HepG2 (cell line): ENCODE results near the gene TANGO2. TPM values are rescaled to one million over a fixed set of nuclear protein-coding genes. Genes with fewer than 3 reads are reported as not detected.

Source experiments
- KDM3A ChIP-seq: IDR thresholded peaks from 2 replicates; pipeline ENCODE4 v1.6.1; 2018; ENCODE audit warnings: low read depth, missing compliant biosample characterization
- KLF12 ChIP-seq: sonication (generic); formaldehyde crosslinking; IDR thresholded peaks from 2 replicates; pipeline ENCODE4 v1.4.0; 2020; ENCODE audit warnings: missing genetic modification reagents, borderline replicate concordance
- MYC ChIP-seq: sonication (generic); formaldehyde crosslinking; IDR thresholded peaks from 2 replicates; pipeline ENCODE4 v1.9.0; 2021; ENCODE audit warnings: missing genetic modification reagents, borderline replicate concordance
- POGZ ChIP-seq: sonication (generic); formaldehyde crosslinking; IDR thresholded peaks from 2 replicates; pipeline ENCODE4 v1.4.0; 2020; ENCODE audit warnings: mild to moderate bottlenecking, missing genetic modification reagents
- SALL2 ChIP-seq: sonication (generic); formaldehyde crosslinking; IDR thresholded peaks from 2 replicates; pipeline ENCODE4 v1.8.1; 2023; ENCODE audit warnings: mild to moderate bottlenecking, missing genetic modification reagents, inconsistent platforms
- SMARCE1 ChIP-seq: fragments of 450-650 bp; IDR thresholded peaks from 2 replicates; pipeline ENCODE4 v1.6.1; 2017; ENCODE audit warnings: borderline replicate concordance
- YY1 ChIP-seq: IDR thresholded peaks from 2 replicates; pipeline ENCODE4 v1.6.1; 2011; ENCODE audit warnings: low read length, low read depth, moderate library complexity, mild to moderate bottlenecking; ENCODE audit not compliant: insufficient read depth, insufficient replicate concordance
- ZC3H4 ChIP-seq: sonication (generic); formaldehyde crosslinking; IDR thresholded peaks from 2 replicates; pipeline ENCODE4 v1.4.0; 2020; ENCODE audit warnings: missing genetic modification reagents, borderline replicate concordance
- ZFP82 ChIP-seq: sonication (generic); formaldehyde crosslinking; IDR thresholded peaks from 2 replicates; pipeline ENCODE4 v1.5.1; 2020; ENCODE audit warnings: mild to moderate bottlenecking, missing genetic modification reagents, borderline replicate concordance
- ZNF138 ChIP-seq: sonication (generic); formaldehyde crosslinking; IDR thresholded peaks from 2 replicates; pipeline ENCODE4 v1.5.0; 2020; ENCODE audit warnings: mild to moderate bottlenecking, low read depth, missing genetic modification reagents
- ZNF235 ChIP-seq: sonication (generic); formaldehyde crosslinking; IDR thresholded peaks from 2 replicates; pipeline ENCODE4 v1.8.1; 2023; ENCODE audit warnings: mild to moderate bottlenecking, missing genetic modification reagents, borderline replicate concordance
- ZNF274 ChIP-seq: sonication (generic); formaldehyde crosslinking; IDR thresholded peaks from 2 replicates; pipeline ENCODE4 v1.5.1; 2020; ENCODE audit warnings: mild to moderate bottlenecking, missing genetic modification reagents
- ZNF468 ChIP-seq: sonication (generic); formaldehyde crosslinking; IDR thresholded peaks from 2 replicates; pipeline ENCODE4 v1.8.0; 2022; ENCODE audit warnings: mild to moderate bottlenecking, moderate library complexity, missing genetic modification reagents
- ZSCAN20 ChIP-seq: sonication (generic); formaldehyde crosslinking; IDR thresholded peaks from 2 replicates; pipeline ENCODE4 v1.4.0; 2020; ENCODE audit warnings: missing genetic modification reagents, mild to moderate bottlenecking, borderline replicate concordance
- polyA plus RNA-seq, 8 experiments: library from polyadenylated mRNA; depleted of rRNA in 3 of 8; stranded (reverse) in 7 of 8; unstranded in 1 of 8; fragments of >200 nt; fragmentation: Illumina TruSeq in 4 of 8; extraction: Trizol in 4 of 8; gene quantifications; 2 replicates each; pipeline versions ENCODE4 v1.2.1 to v1.2.3, GENCODE V29; 2011 to 2016; ENCODE audit warnings: low read depth in 4 of 8, missing spikeins in 1 of 8, mixed read lengths in 1 of 8; ENCODE audit not compliant: insufficient read depth in 1 of 8
- total RNA-seq, 5 experiments: library from RNA; depleted of rRNA; stranded (reverse); fragments of >200 nt; fragmentation: Illumina TruSeq; extraction: Trizol; gene quantifications; 2 replicates each; pipeline ENCODE4 v1.2.3, GENCODE V29; 2016; ENCODE audit warnings: low read depth in 1 of 5
- TF ChIP-seq, protein P1 (sequence below): sonication (generic); formaldehyde crosslinking; IDR thresholded peaks from 2 replicates; pipeline ENCODE4 v1.5.0; 2020; ENCODE audit warnings: missing genetic modification reagents
- TF ChIP-seq, protein P2 (sequence below): sonication (generic); formaldehyde crosslinking; IDR thresholded peaks from 2 replicates; pipeline ENCODE4 v1.4.0; 2020; ENCODE audit warnings: missing genetic modification reagents
- TF ChIP-seq, protein P3 (sequence below): sonication (generic); formaldehyde crosslinking; IDR thresholded peaks from 2 replicates; pipeline ENCODE4 v1.5.0; 2020; ENCODE audit warnings: mild to moderate bottlenecking, missing genetic modification reagents, borderline replicate concordance
- TF ChIP-seq, protein P4 (sequence below): sonication (generic); formaldehyde crosslinking; IDR thresholded peaks from 2 replicates; pipeline ENCODE4 v1.4.0; 2020; ENCODE audit warnings: missing genetic modification reagents
- TF ChIP-seq, protein P5 (sequence below): sonication (generic); formaldehyde crosslinking; IDR thresholded peaks from 2 replicates; pipeline ENCODE4 v1.4.0; 2020; ENCODE audit warnings: missing genetic modification reagents

Gene TANGO2
- total and polyA plus RNA-seq, 2 of the 13 experiments (the other 11 are each of a cell fraction or from before 2014, with no cell fraction given): 12.9 to 14.8 TPM

DNA sequence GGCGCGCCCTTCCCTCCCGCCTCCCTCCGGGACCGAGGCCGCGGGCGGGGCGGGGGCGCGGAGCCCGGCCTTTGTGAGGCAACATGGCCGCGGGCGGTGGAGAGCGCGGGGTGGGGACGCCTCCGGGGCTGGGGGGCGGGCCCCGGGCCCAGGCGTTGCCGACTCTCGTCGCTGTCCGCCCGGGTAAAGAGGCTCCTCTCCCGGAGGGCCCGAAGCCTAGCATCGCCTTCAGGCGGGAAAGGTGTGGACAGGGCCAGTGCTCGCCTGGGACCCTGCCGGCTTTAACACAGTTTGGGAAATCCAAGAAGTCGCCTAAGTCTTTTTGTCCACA lies 59.5 kb downstream of the TANGO2 start (continued):
- TF ChIP-seq ZSCAN20 (CRISPR knock-in tag) (0 out of 2 replicates have a peak, but pooled peaks have one; percentile 36), KDM3A (CRISPR knock-in tag) (no peak), ZNF274 (CRISPR knock-in tag) (peak; percentile 61), ZC3H4 (no peak), POGZ (0 out of 2 replicates have a peak, but pooled peaks have one; percentile 17), ZNF138 (peak; percentile 61; the same call in 1 of the 2 replicates), MYC (CRISPR knock-in tag) (peak; percentile 10; the same call in 1 of the 2 replicates), KLF12 (0 out of 2 replicates have a peak, but pooled peaks have one; percentile 4), ZNF468 (CRISPR knock-in tag) (no peak), YY1 (peak; percentile 89), ZFP82 (0 out of 2 replicates have a peak, but pooled peaks have one; percentile 10), SMARCE1 (no peak), ZNF235 (peak; percentile 46; the same call in 1 of the 2 replicates), SALL2 (0 out of 2 replicates have a peak, but pooled peaks have one; percentile 19)
- TF ChIP-seq, protein P1, sequence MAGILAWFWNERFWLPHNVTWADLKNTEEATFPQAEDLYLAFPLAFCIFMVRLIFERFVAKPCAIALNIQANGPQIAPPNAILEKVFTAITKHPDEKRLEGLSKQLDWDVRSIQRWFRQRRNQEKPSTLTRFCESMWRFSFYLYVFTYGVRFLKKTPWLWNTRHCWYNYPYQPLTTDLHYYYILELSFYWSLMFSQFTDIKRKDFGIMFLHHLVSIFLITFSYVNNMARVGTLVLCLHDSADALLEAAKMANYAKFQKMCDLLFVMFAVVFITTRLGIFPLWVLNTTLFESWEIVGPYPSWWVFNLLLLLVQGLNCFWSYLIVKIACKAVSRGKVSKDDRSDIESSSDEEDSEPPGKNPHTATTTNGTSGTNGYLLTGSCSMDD (CRISPR knock-in tag): no peak
- TF ChIP-seq, protein P2, sequence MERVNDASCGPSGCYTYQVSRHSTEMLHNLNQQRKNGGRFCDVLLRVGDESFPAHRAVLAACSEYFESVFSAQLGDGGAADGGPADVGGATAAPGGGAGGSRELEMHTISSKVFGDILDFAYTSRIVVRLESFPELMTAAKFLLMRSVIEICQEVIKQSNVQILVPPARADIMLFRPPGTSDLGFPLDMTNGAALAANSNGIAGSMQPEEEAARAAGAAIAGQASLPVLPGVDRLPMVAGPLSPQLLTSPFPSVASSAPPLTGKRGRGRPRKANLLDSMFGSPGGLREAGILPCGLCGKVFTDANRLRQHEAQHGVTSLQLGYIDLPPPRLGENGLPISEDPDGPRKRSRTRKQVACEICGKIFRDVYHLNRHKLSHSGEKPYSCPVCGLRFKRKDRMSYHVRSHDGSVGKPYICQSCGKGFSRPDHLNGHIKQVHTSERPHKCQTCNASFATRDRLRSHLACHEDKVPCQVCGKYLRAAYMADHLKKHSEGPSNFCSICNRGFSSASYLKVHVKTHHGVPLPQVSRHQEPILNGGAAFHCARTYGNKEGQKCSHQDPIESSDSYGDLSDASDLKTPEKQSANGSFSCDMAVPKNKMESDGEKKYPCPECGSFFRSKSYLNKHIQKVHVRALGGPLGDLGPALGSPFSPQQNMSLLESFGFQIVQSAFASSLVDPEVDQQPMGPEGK (CRISPR knock-in tag): peak; percentile 45; the same call in 1 of the 2 replicates
- TF ChIP-seq, protein P3, sequence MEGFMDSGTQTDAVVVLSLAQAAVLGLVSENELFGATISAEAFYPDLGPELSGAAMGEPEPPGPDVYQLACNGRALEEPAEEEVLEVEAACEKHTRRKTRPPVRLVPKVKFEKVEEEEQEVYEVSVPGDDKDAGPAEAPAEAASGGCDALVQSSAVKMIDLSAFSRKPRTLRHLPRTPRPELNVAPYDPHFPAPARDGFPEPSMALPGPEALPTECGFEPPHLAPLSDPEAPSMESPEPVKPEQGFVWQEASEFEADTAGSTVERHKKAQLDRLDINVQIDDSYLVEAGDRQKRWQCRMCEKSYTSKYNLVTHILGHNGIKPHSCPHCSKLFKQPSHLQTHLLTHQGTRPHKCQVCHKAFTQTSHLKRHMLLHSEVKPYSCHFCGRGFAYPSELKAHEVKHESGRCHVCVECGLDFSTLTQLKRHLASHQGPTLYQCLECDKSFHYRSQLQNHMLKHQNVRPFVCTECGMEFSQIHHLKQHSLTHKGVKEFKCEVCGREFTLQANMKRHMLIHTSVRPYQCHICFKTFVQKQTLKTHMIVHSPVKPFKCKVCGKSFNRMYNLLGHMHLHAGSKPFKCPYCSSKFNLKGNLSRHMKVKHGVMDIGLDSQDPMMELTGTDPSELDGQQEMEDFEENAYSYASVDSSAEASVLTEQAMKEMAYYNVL: 0 out of 2 replicates have a peak, but pooled peaks have one; percentile 28
- TF ChIP-seq, protein P4, sequence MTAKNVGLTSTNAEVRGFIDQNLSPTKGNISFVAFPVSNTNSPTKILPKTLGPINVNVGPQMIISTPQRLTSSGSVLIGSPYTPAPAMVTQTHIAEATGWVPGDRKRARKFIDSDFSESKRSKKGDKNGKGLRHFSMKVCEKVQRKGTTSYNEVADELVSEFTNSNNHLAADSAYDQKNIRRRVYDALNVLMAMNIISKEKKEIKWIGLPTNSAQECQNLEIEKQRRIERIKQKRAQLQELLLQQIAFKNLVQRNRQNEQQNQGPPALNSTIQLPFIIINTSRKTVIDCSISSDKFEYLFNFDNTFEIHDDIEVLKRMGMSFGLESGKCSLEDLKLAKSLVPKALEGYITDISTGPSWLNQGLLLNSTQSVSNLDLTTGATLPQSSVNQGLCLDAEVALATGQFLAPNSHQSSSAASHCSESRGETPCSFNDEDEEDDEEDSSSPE (CRISPR knock-in tag): peak; percentile 20; the same call in 1 of the 2 replicates
- TF ChIP-seq, protein P5, sequence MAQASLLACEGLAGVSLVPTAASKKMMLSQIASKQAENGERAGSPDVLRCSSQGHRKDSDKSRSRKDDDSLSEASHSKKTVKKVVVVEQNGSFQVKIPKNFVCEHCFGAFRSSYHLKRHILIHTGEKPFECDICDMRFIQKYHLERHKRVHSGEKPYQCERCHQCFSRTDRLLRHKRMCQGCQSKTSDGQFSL (CRISPR knock-in tag): no peak
